Activated CD4-positive, CD25-positive, alpha-beta regulatory T cell treated with anti-CD3 and anti-CD28 coated beads, Interleukin-2, amount 50 U/mL, for 72 hours (primary cell): Measurements from ENCODE around the gene GGT6.
"Not testable (repeated sequence)": the region's sequence is repeated elsewhere in the genome, so short reads cannot be mapped to it uniquely, and the experiment has no call there.

ENCODE experiments used
- DNase-seq: peaks from one replicate; pipeline ENCODE4 v3.0.0; 2021

Gene GGT6

GRCh38 chr17:4591529-4591928 is 31.2 kb upstream of the GGT6 start:
- DNase-seq = no peak

GRCh38 chr17:4590981-4591453 is 30.6 kb upstream of the GGT6 start:
- no peak for DNase-seq

- DNase-seq = not testable (repeated sequence)
Measured at GRCh38 chr17:4590042-4590441, 29.7 kb upstream of the GGT6 start.

GRCh38 chr17:4588898-4589625 is 28.7 kb upstream of the GGT6 start:
- no peak for DNase-seq

- no peak for DNase-seq
Measured at GRCh38 chr17:4588391-4588790, 28.0 kb upstream of the GGT6 start.

GRCh38 chr17:4587803-4588202 is 27.4 kb upstream of the GGT6 start:
- DNase-seq = no peak

GRCh38 chr17:4587195-4587594 is 26.8 kb upstream of the GGT6 start:
- no peak for DNase-seq

- DNase-seq = no peak
Measured at GRCh38 chr17:4586043-4586442, 25.7 kb upstream of the GGT6 start.

- no peak for DNase-seq
Measured at GRCh38 chr17:4585638-4585994, 25.2 kb upstream of the GGT6 start.

GRCh38 chr17:4584917-4585637 is 24.7 kb upstream of the GGT6 start:
- no peak for DNase-seq

- no peak for DNase-seq
Measured at GRCh38 chr17:4584101-4584916, 23.9 kb upstream of the GGT6 start, which contains the start of gene SMTNL2. SMTNL2 (plus strand) TSS chr17:4584529; CDS start chr17:4584606, 77 bp downstream.

- DNase-seq = no peak
Measured at GRCh38 chr17:4583782-4584100, 23.4 kb upstream of the GGT6 start.

- DNase-seq = no peak
Measured at GRCh38 chr17:4583206-4583605, 22.8 kb upstream of the GGT6 start.

- DNase-seq = no peak
Measured at GRCh38 chr17:4582691-4583090, 22.3 kb upstream of the GGT6 start.

GRCh38 chr17:4582101-4582501 is 21.7 kb upstream of the GGT6 start:
- DNase-seq = no peak

- no peak for DNase-seq
Measured at GRCh38 chr17:4580291-4580690, 19.9 kb upstream of the GGT6 start.

GRCh38 chr17:4579678-4580077 is 19.3 kb upstream of the GGT6 start:
- DNase-seq = no peak

GRCh38 chr17:4578349-4578748 is 18.0 kb upstream of the GGT6 start:
- DNase-seq = not testable (repeated sequence)

GRCh38 chr17:4577386-4577993 is 17.1 kb upstream of the GGT6 start:
- DNase-seq = no peak

GRCh38 chr17:4576729-4577322 is 16.4 kb upstream of the GGT6 start:
- no peak for DNase-seq

GRCh38 chr17:4576161-4576558 is 15.8 kb upstream of the GGT6 start:
- DNase-seq = no peak

GRCh38 chr17:4574448-4575045 is 14.2 kb upstream of the GGT6 start:
- DNase-seq = no peak
